Activated CD4-positive, alpha-beta T cell treated with anti-CD3 and anti-CD28 coated beads for 48 hours (primary cell): Measurements from ENCODE around the gene DGKB.

ENCODE experiments used
- DNase-seq: peaks from one replicate; pipeline ENCODE4 v3.0.0-alpha.2; 2020

DGKB gene

DNA sequence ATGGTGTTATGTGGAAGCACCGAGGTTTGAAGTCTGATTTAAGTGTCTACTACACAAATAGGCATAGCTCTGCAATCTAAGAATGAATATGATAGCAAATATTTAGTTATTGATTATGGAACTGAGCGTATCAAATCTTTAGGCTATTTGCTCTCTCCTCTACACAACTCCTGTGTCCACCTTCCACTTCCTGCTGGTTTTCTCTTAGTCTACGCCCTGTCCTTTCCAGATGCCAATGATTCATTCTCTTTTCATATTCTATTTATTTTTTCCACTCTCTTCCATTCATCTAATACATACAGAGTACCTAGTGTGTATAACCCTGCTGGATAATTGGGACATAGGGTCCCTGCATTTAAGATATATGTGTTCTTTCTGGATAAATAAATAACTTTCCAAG lies 83.7 kb downstream of the DGKB start:
- no peak for DNase-seq

GRCh38 chr7:14817829-14818614 lies 84.5 kb downstream of the DGKB start:
- DNase-seq: no peak

- DNase-seq: no peak
Observed at GRCh38 chr7:14807507-14807906, 95.0 kb downstream of the DGKB start.

DNA sequence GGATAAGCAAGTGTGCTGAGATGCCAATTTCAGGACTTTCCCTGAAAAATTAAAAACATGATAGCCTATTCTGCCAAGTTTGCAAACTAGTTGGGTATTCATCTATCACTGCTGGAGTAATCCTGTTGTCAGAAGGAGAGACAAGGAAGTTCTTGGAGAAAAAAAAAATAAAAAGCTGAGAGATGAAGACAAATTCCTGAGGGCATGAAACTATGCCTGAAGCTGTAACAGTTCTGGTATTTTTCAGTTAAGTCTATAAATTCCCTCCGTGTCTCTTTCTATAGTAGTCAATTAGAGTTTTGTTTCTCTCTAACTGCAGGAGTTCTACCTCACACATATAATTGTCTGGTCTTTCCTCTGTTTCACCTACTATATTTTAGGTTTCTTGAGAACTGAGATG lies 95.7 kb downstream of the DGKB start:
- no peak for DNase-seq

DNA sequence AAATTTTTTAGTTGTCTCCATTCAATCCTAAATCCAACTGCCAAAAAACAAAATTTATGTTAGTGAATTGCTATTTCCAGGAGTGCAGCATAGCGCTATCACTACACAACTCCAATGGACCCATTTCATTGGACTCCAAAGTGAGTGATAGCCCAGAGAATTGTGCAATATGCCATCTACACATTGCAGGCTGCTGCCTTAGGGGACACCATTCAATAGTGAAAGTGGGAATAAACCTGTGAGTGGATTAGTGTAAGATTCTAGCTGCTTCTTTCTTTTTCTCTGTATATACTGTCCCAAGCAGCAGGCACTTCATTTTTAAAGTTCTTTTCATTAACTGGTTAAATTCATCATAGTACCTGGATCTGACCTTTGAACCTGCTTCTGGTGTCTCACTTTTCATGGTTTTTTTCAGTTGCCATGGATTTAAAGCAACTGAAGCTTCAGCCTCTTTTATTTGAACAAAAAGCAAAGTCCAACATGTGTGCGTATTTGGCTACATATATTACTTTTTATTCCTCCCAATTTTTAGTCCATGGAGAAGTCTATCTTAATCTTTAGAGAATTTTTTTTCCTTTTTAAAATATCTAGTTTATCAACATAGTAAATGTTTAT lies 97.3 kb downstream of the DGKB start:
- DNase-seq: no peak

DNA sequence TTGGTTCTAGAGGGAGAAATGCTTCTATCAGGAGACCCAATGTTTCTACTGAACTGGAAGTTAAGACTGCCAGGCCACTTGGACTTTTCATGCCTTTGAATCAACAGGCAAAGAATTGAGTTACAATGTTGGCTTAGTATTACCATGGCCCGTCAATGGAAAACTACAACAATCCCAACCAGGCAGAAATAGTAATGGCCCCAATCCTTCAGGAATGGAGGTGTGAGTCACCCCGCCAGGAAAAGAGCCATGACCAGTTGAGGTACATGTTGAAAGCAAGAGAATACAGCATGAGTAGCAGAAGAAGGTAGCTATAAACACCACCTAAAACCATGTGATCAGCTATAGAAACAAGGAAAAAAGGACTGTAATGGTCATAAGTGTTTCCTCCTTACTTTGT lies 101.9 kb downstream of the DGKB start:
- no peak for DNase-seq

GRCh38 chr7:14793151-14793550 lies 109.4 kb downstream of the DGKB start:
- no peak for DNase-seq

DNA sequence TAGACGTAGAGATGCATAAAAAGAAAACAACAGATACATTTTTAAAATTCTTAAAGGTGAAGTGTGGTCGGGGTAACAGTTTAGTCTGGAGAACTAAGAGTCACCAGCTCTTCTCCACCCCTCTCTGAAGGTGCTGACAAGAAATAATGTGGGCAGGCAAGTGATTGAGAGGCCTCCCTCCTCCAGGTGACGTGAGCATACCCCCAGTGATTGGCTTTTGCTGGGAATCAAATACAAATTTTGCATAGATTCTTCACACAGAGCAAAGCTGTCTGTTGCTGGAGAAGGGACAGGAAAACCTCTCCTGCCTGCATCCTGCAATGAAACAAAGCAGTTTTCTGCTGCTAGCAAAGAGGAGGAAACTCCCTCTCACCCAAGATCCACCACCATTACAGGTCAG lies 115.0 kb downstream of the DGKB start:
- DNase-seq: no peak

- no peak for DNase-seq
Observed at GRCh38 chr7:14786314-14786895, 116.1 kb downstream of the DGKB start.

DNA sequence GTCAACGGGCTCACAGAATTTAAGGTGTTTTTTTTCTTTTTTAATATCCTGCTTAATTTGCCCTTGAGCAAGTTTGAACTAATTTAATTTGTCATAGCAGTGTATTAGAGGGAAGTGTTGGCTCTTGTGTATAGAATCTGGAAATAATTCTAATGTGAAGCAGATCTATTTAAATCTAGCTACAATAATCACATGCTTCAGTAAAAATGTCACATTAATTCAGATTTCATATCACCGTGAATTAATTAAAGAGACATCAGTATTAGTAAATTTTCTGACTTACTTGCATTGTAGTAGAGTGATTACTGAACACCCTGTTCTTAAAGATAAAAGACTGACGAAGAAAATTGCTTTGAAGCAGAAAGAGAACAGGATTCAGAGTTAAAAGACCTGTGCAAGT lies 124.7 kb downstream of the DGKB start:
- no peak for DNase-seq

GRCh38 chr7:14776266-14776665 lies 126.3 kb downstream of the DGKB start:
- no peak for DNase-seq

DNA sequence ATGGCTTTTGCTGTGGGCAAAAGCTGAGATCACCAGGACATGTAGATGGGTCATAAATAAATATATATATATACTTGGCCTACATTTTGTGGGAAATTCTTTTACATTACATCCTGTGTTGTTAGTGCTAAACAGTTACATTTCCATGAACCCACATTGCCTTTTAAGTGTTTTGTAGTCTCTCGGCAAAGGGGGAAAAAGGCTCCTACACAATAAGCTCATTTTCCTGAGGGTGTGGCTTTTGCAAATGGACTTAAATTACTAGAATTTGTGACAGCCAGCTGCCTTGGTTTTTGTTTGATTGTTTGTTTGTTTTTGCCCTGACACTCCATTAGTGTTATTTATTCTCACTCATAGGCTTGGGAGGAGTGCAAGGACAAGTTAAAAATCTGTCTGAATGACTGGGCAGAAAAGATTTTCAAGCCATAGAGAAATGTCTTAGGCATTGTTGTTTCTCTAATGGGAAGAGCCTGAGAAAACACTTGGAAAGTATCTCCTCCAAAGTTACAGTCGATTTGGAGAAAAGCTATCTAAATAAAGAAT lies 128.8 kb downstream of the DGKB start:
- DNase-seq: no peak

DNA sequence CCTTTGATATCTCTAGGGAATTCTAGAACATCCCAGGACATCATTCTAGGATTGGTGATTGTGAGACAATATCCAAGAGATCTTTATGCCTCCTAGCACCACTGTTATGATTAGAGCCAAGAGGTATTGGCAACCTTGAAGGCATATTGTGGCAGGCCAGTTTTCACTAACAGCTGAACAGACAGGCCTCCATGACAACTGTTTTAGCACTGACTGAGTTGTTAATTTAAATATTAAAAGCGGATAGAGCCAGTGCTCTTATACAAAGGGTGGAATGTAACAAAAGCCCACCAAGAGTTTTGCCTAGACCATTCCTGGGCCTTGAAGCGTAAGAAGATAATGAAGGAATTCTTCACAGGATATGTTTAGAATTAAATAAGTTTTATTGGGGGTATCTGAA lies 131.9 kb downstream of the DGKB start:
- no peak for DNase-seq

GRCh38 chr7:14769261-14769660 lies 133.3 kb downstream of the DGKB start:
- no peak for DNase-seq

GRCh38 chr7:14767716-14768425 lies 134.7 kb downstream of the DGKB start:
- no peak for DNase-seq

GRCh38 chr7:14766747-14767146 lies 135.8 kb downstream of the DGKB start:
- DNase-seq: no peak

GRCh38 chr7:14765731-14766130 lies 136.8 kb downstream of the DGKB start:
- DNase-seq: no peak

- no peak for DNase-seq
Observed at GRCh38 chr7:14762561-14762960, 140.0 kb downstream of the DGKB start.

- no peak for DNase-seq
Observed at GRCh38 chr7:14761510-14762296, 140.8 kb downstream of the DGKB start.

DNA sequence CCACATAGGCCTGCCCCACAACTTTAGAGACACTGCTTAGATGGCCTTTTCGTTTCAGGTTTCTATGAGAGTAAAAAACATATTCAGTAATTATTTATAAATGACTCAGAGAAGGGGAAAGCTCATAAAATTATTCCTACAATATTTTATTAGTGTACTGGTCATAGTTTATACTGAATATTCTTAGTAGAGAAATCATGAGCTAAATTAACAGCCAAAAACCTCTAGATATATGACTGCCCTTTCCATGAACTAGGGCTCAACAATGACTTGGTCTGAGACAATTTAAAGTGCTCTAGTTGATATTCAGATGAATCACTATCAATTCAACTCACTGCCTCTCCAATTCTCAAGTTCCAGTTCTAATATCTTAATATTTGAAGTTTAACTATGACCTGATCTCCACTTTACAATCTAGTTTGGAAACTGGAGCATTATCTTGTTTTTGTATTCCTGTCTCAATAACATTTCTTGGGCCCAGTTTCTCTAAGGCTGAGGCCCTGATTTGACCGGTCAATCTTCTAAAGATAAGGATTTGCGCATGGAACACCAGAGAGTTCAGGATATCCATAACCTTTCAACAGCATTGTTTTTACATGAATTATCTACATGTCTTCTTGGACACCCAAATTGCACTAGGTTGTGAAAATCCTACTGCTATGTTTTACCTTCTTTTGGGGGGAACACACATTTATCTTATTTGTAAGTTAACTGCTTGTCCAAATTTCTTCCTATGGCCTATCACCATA lies 141.6 kb downstream of the DGKB start:
- DNase-seq: no peak

DNA sequence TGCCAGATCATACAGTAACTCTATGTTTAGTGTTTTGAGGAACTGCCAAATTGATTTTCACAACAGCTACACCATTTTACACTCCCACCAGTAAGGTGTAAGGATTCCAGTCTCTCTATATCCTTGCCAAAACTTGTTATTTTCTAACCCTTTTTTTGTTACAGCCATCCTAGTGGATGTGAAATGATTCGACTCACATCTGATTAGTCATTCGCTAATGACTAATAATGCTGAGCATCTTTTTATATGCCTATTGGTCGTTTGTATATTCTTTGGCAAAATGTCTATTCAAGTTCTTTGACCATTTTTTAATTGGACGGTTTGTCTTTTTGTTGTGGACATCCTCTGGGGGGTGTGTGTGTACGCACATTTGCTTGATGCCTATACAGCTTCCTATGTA lies 142.8 kb downstream of the DGKB start:
- no peak for DNase-seq

- no peak for DNase-seq
Observed at GRCh38 chr7:14754631-14755030, 147.9 kb downstream of the DGKB start.
